Body of pancreas (tissue), 4 donors: ENCODE results near the gene SH2D2A.

Source experiments
- CTCF ChIP-seq, 7 experiments: fragments of 450-650 bp in 4 of 7; fragments of 200-600 bp in 3 of 7; sonication (generic) in 3 of 7; IDR thresholded peaks; one replicate each; pipeline ENCODE4 v1.5.1; 2016 to 2019; ENCODE audit warnings: antibody characterized with exemption in 7 of 7
- POLR2A ChIP-seq, 3 donors: fragments of 450-650 bp; IDR thresholded peaks; one replicate each; pipeline ENCODE4 v1.6.1; 2016; ENCODE audit warnings: antibody characterized with exemption in 3 of 3, mild to moderate bottlenecking in 2 of 3

GRCh38 chr1:156853761-156854160, 37.1 kb upstream of the SH2D2A start:
- TF ChIP-seq CTCF (IDR thresholded peaks at IDR 0.05), result no peak
- TF ChIP-seq POLR2A (IDR thresholded peaks at IDR 0.05), result no peak
